ENCODE data around the gene ALPI.

ALPI gene

GRCh38 chr2:232463701-232464543 is 8.0 kb downstream of the ALPI start:
- no peak for DNase-seq (ENCODE audit: low read depth)

- DNase-seq (ENCODE audit: low read depth), result no peak
These were observed 8.6 kb downstream of the ALPI start for GRCh38 chr2:232464544-232464885.

- DNase-seq (ENCODE audit: low read depth), result no peak
These were observed 9.1 kb downstream of the ALPI start for GRCh38 chr2:232465061-232465460.

DNA sequence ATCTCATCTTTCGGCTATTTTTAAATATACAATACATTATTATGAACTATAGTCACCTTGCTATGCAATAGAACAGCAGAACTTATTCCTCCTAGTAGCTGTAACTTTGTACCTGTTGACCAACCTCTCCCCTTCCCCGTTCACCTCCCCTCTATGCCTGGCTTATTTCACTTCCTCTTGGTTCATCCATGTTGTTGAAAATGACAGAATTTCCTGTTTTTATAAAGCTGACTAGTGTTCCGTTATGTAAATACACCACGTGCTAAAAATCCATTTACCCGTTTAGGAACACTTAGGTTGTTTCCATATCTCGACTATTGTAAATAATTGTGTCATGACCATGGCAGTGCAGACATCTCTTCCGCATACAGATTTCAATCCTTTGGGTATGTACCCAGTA is 10.3 kb downstream of the ALPI start:
- DNase-seq (ENCODE audit: low read depth), result no peak

DNA sequence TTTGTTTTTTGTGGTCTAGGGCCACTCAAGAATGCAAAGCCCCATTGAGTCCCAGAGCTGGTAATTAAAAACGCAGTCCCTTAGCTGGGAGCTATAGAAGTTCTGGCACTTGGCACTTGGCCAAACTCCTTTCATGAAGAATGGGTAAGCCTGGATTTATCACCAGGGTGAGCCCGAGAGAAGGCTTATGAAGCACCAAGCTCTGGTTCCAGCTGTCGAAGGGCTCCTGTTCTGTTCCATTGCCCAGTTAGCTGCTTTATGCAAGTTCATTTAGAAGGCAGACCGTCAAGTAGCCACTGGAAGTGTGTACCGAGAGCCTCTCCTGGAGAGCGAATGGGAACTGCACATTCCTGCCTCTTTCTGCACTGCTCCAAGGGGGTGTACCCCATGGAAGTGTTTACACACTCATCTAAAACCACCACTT is 17.5 kb downstream of the ALPI start:
- DNase-seq (ENCODE audit: low read depth), result no peak

GRCh38 chr2:232476045-232476444 is 20.1 kb downstream of the ALPI start:
- no peak for DNase-seq (ENCODE audit: low read depth)

GRCh38 chr2:232476791-232477190 is 20.8 kb downstream of the ALPI start:
- no peak for DNase-seq (ENCODE audit: low read depth)

GRCh38 chr2:232477751-232478510 is 22.0 kb downstream of the ALPI start:
- DNase-seq (ENCODE audit: low read depth), result no peak

GRCh38 chr2:232478571-232479340 is 22.8 kb downstream of the ALPI start:
- DNase-seq (ENCODE audit: low read depth), result no peak

- no peak for DNase-seq (ENCODE audit: low read depth)
These were observed 23.6 kb downstream of the ALPI start for GRCh38 chr2:232479341-232480200.

GRCh38 chr2:232480201-232481190 is 24.5 kb downstream of the ALPI start:
- no peak for DNase-seq (ENCODE audit: low read depth)

- no peak for DNase-seq (ENCODE audit: low read depth)
These were observed 25.6 kb downstream of the ALPI start for GRCh38 chr2:232481322-232482140.

- DNase-seq (ENCODE audit: low read depth), result no peak
These were observed 26.6 kb downstream of the ALPI start for GRCh38 chr2:232482301-232483238.

DNA sequence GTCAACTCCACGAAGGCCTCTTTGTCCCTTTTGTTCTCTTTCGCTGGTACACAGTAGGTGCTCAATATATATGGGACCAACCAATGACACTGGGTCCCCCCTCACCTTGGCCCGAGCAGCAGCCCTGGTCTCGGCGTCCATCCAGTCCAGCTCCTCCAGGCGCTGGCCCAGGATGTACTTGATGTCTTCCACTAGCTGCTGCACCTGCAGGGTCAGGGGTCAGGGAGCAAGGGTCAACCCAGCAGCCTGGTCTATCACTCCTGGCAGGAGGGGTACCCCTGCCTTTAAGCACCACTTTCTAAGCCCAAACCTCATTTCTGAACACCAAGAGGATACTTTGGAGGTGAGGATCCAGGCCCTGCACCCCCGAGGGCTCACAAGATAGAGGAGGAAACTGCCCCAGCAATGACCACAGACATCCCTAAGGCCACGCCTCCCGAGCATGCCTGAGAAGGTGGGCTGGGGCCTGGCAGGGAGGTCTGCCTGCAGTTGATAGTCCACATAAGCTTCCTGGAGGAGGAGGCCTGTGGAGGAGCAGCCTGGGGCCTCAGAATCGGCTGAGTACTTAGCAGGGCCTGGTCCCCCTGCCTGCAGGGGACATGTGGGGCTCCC is 27.5 kb downstream of the ALPI start:
- DNase-seq (ENCODE audit: low read depth), result no peak

DNA sequence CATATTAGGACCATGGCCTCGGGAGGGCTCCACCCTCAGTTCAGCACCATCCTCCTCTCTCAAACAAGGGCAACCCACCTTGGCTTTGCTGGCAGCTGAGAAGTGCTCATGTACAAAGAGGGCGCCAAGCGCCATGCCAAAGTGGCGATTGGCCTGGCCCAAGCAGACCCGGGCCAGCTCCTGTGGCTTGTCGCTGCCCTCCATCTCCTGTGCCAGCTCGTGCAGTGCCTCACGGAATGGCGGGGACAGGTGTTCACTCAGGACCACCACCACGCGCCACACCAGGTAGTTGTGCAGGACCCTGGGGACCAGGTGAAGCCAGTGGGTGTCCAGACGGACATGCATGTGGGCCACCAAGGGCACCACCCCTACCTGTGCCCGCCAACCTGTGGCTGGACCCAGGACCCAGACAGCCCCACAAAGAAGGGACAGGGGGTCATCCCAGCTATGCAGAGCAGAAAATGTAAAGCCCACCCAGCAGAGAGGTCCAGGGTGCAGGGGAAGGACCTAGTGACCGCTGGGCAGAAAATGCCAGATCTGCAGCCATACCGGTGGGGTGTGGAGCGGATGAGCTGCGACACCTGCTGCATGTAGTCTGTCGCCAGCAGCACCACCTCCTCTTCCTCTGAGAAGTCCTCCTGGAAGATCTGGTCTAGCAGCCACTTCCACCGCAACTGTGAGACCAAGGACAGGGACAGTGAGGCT is 28.1 kb downstream of the ALPI start:
- no peak for DNase-seq (ENCODE audit: low read depth)

- DNase-seq (ENCODE audit: low read depth), result no peak
These were observed 28.8 kb downstream of the ALPI start for GRCh38 chr2:232484628-232485347.

DNA sequence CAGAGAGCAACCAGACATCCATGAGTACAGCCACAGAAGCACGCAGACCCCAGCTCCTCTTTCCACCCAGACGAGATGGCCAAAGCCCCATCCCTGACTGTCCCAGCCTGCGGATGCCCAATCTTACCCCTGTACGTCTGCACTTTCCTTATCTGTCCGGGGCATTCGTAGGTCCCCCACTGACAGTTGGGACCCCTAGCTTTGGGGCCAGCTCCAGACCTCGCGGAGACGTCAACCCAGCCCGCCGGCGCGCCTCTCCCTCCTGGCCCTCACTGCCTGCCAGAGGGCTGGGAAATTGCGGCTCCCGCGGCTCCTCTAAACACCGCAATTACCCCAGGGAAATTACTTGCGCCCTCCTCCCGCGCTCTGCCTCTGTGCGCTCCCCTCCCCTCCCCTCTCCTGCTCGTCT is 29.4 kb downstream of the ALPI start:
- no peak for DNase-seq (ENCODE audit: low read depth)

Measured in GM04504 (cell line).